Ascending aorta (tissue), 2 donors: ENCODE results near the gene FRMD4A. TPM values are rescaled to one million over a fixed set of nuclear protein-coding genes. Genes with fewer than 3 reads are reported as not detected.

Experiments used
- DNase-seq, 2 donors: peaks; one replicate each; pipeline ENCODE4 v3.0.0-alpha.2; 2019; ENCODE audit warnings: low spot score in 2 of 2
- H3K27ac ChIP-seq, 2 donors: fragments of 200-600 bp; sonication (generic); one replicate each; pipeline ENCODE4 v1.5.1; 2016 to 2017; ENCODE audit warnings: mild to moderate bottlenecking in 1 of 2
- H3K27me3 ChIP-seq: fragments of 200-600 bp; sonication (generic); one replicate; pipeline ENCODE4 v1.5.1; 2017
- H3K36me3 ChIP-seq, 2 donors: fragments of 200-600 bp; sonication (generic); one replicate each; pipeline ENCODE4 v1.5.1; 2016
- H3K4me1 ChIP-seq, 2 donors: fragments of 200-600 bp; sonication (generic); one replicate each; pipeline ENCODE4 v1.5.1; 2016 to 2017; ENCODE audit warnings: mild to moderate bottlenecking in 1 of 2
- H3K4me3 ChIP-seq, 2 donors: fragments of 200-600 bp; sonication (generic); one replicate each; pipeline ENCODE4 v1.5.1; 2016 to 2017; ENCODE audit warnings: mild to moderate bottlenecking in 1 of 2
- H3K9me3 ChIP-seq, 2 donors: fragments of 200-600 bp; sonication (generic); one replicate each; pipeline ENCODE4 v1.5.1; 2016
- intact Hi-C: fragments of 100-400 bp; cut with DNase I; formaldehyde crosslinking; loops from one replicate; pipeline ENCODE4 v1.15.1; 2023
- total RNA-seq: library from RNA; depleted of rRNA; stranded (reverse); fragments of >200 nt; gene quantifications from one replicate; pipeline ENCODE4 v1.1.0, GENCODE V29; 2016
- TF ChIP-seq, protein P1 (sequence below), 3 experiments: fragments of 200-600 bp in 2 of 3; fragments of 450-650 bp in 1 of 3; sonication (generic) in 2 of 3; IDR thresholded peaks; one replicate each; pipeline ENCODE4 v1.5.1; 2016 to 2019; ENCODE audit warnings: antibody characterized with exemption in 3 of 3, mild to moderate bottlenecking in 1 of 3, moderate library complexity in 1 of 3

The FRMD4A gene
- total RNA-seq, 1 donor from 2014 or later: 108 TPM

DNA sequence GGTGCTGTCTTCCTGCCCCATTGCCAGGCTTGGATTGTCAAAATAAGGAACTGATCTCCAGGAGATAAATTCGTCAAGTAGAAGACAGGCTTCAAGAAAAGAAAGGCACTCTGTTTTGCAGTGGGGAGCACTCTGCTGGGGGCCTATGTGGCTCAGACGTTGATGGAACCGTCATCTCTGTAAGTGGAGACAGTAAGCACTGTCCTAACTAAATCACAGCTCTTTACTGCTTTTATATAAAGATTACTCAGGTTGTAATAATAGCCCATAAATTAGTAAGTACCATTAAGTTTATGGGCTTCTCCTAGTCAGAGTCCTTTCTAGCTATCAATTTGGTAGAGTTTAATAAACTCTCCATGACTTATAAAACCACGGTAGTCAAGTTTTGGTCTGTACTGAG is 249.9 kb downstream of the FRMD4A start:
- Histone ChIP-seq H3K4me1 (no peaks in the 10 kb centered on the region), H3K27me3 (no peaks in the 10 kb centered on the region), H3K36me3 (no peaks in the 10 kb centered on the region), H3K4me3 (no peak overlapping the region), H3K9me3 (peaks cover 0 to 4% of the 10 kb centered on the region in 2 donors), H3K27ac (no peak overlapping the region)
- DNase-seq: no peak
- intact Hi-C loops: no loop called here
- TF ChIP-seq, protein P1, sequence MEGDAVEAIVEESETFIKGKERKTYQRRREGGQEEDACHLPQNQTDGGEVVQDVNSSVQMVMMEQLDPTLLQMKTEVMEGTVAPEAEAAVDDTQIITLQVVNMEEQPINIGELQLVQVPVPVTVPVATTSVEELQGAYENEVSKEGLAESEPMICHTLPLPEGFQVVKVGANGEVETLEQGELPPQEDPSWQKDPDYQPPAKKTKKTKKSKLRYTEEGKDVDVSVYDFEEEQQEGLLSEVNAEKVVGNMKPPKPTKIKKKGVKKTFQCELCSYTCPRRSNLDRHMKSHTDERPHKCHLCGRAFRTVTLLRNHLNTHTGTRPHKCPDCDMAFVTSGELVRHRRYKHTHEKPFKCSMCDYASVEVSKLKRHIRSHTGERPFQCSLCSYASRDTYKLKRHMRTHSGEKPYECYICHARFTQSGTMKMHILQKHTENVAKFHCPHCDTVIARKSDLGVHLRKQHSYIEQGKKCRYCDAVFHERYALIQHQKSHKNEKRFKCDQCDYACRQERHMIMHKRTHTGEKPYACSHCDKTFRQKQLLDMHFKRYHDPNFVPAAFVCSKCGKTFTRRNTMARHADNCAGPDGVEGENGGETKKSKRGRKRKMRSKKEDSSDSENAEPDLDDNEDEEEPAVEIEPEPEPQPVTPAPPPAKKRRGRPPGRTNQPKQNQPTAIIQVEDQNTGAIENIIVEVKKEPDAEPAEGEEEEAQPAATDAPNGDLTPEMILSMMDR (IDR thresholded peaks at IDR 0.05): no peak

DNA sequence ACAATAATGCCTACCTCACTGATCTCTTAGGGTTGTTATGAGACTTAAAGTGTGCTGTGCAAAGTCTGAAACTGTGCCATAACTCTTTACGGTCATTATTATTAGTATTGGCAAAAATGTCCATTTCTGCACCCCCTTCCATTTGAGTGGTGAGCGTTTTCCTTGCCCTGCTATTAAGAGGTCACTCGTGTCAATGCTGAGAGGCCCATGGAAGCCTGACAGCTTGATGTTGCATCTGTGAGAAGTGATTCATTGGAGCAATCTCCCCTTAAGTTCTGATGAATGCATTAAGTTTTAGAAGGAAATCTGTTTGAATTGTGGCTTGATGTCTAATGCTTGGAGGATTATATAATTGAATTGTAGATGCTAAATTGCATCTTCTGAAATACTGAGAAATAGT is 253.3 kb downstream of the FRMD4A start:
- no peak for DNase-seq

DNA sequence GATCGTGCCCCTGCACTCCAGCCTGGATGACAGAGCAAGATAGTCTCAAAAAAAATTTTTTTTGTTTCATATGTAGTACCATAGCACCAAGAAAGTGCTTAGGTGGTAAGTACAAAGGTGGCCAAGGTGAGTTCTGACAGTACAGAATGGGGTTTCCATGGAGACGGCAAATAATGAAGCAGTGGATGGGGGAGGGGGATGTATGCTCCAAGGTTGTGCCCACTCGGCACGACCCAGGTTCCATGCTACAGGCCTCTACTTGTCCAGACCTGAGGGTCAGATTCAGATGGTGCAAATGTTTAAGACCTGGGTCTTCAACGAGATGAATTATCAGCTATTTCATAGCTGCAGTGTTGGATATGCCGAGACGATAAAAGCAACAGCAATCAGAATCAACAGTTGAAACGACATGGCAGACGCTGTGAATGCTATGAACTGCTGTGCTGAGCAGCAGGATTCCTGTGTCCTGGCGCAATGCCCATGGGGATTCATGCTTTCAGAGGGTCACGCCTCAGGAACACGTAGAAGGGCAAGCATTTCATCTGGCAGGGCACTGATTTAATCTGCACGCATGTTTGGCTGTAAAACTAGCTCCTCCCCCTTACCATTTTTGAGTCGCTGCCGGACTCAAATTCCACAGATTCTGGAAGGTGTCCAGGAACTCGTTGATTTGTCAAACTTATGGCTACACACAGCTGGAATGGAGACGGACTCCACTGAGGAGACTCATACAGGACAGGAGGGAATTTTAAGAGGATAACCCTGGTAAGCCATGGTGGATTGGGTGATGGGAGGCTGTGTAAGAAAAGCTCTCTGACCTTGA is 256.5 kb downstream of the FRMD4A start:
- TF ChIP-seq, protein P1 (IDR thresholded peaks at IDR 0.05): no peak
- no peak overlapping the region for H3K27ac ChIP-seq
- intact Hi-C loops: no loop called here
- H3K4me1 ChIP-seq: peaks cover 0 to 5% of the 10 kb centered on the region in 2 donors
- H3K4me3 ChIP-seq: peak overlapping the region in 1 of 2 donors; percentile 42
- peak; percentile 27 to 95 for DNase-seq
- H3K36me3 ChIP-seq: no peaks in the 10 kb centered on the region
- H3K9me3 ChIP-seq: peaks cover 0 to 4% of the 10 kb centered on the region in 2 donors
- no peaks in the 10 kb centered on the region for H3K27me3 ChIP-seq

More for the DNA sequence above, 253.3 kb downstream of the FRMD4A start:
- Histone ChIP-seq H3K9me3 (peaks cover 0 to 4% of the 10 kb centered on the region in 2 donors), H3K27ac (no peak overlapping the region), H3K27me3 (no peaks in the 10 kb centered on the region), H3K4me3 (no peak overlapping the region), H3K36me3 (no peaks in the 10 kb centered on the region), H3K4me1 (peaks cover 0 to 5% of the 10 kb centered on the region in 2 donors)
- intact Hi-C loops: no loop called here
- TF ChIP-seq, protein P1 (IDR thresholded peaks at IDR 0.05): no peak

DNA sequence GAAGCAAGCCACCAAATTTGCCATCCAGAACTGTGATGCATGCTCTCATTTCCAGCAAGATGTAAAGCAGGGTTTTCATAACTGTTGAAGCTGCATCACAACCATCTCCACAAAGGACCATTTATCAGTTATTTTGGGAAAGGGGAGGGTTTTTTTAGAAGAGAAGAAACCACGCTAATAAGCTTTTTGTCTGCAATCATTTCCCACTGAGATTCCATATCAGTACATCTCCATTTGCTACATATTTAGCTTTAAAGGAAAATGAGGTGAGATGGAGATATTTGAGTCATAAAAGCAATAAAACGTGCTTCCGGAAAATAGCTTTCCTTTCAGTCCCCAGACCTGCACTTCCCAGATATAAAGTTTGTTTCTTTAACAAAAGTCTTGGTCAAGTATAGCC is 258.2 kb downstream of the FRMD4A start:
- H3K27me3 ChIP-seq: no peaks in the 10 kb centered on the region
- H3K9me3 ChIP-seq: no peaks in the 10 kb centered on the region
- H3K4me3 ChIP-seq: no peak overlapping the region
- no peaks in the 10 kb centered on the region for H3K36me3 ChIP-seq
- intact Hi-C loops: no loop called here
- H3K27ac ChIP-seq: no peak overlapping the region
- no peak for DNase-seq
- H3K4me1 ChIP-seq: peaks cover 0 to 5% of the 10 kb centered on the region in 2 donors
- TF ChIP-seq, protein P1 (IDR thresholded peaks at IDR 0.05): no peak

DNA sequence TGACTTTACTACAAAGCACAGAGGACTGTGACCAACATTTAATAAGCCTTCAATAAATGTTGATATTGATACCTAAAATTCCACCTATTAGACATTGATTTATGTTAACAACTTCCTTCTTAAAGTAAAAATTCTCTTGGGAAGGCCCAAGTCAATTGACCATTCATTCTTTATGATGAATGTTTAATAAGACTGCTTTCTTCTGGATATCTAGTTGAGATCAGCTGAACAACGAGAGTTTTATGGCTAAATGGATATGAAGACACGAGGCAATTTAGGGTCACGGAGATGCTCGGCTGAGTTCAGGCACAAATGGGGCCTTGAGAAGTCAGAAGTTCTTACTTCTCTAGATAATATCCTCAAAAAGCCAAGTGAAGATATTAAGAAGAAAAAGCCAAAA is 258.8 kb downstream of the FRMD4A start:
- Histone ChIP-seq H3K4me3 (no peak overlapping the region), H3K27me3 (no peaks in the 10 kb centered on the region), H3K4me1 (peaks cover 0 to 5% of the 10 kb centered on the region in 2 donors), H3K9me3 (no peaks in the 10 kb centered on the region), H3K27ac (no peak overlapping the region), H3K36me3 (no peaks in the 10 kb centered on the region)
- no peak for DNase-seq
- TF ChIP-seq, protein P1 (IDR thresholded peaks at IDR 0.05): no peak
- intact Hi-C loops: no loop called here
